Measurements from ENCODE around the gene RBM18.

Gene RBM18

GRCh38 chr9:122264360-122265148 is at the start of gene RBM18, which contains the start of gene MRRF:
TSS of gene RBM18 (minus strand) at chr9:122264840. CDS start at chr9:122261492, 3,348 bp downstream.
TSS of gene MRRF (plus strand) at chr9:122264882. CDS start at chr9:122270892, 6,010 bp downstream.
- DNase-seq (ENCODE audit: low read depth) = peak; percentile 89

- no peak for DNase-seq (ENCODE audit: low read depth)
Observed at GRCh38 chr9:122314165-122314564, 49.5 kb upstream of the RBM18 start.

GRCh38 chr9:122309861-122310260 is 45.2 kb upstream of the RBM18 start:
- DNase-seq (ENCODE audit: low read depth) = no peak

GRCh38 chr9:122307925-122308324 is 43.3 kb upstream of the RBM18 start:
- DNase-seq (ENCODE audit: low read depth) = no peak

GRCh38 chr9:122307061-122307460 is 42.4 kb upstream of the RBM18 start:
- DNase-seq (ENCODE audit: low read depth) = no peak

- DNase-seq (ENCODE audit: low read depth) = no peak
Observed at GRCh38 chr9:122302237-122303093, 37.8 kb upstream of the RBM18 start.

GRCh38 chr9:122297512-122297911 is 32.9 kb upstream of the RBM18 start:
- DNase-seq (ENCODE audit: low read depth) = no peak

GRCh38 chr9:122294531-122294930 is 29.9 kb upstream of the RBM18 start:
- no peak for DNase-seq (ENCODE audit: low read depth)

GRCh38 chr9:122291458-122291857 is 26.8 kb upstream of the RBM18 start:
- DNase-seq (ENCODE audit: low read depth) = no peak

GRCh38 chr9:122287214-122287720 is 22.6 kb upstream of the RBM18 start:
- no peak for DNase-seq (ENCODE audit: low read depth)

GRCh38 chr9:122286764-122287163 is 22.1 kb upstream of the RBM18 start:
- DNase-seq (ENCODE audit: low read depth) = no peak

- DNase-seq (ENCODE audit: low read depth) = no peak
Observed at GRCh38 chr9:122281368-122281767, 16.7 kb upstream of the RBM18 start.

GRCh38 chr9:122277285-122277897 is 12.8 kb upstream of the RBM18 start:
- DNase-seq (ENCODE audit: low read depth) = no peak

- no peak for DNase-seq (ENCODE audit: low read depth)
Observed at GRCh38 chr9:122276096-122276495, 11.5 kb upstream of the RBM18 start.

- no peak for DNase-seq (ENCODE audit: low read depth)
Observed at GRCh38 chr9:122274055-122274454, 9.4 kb upstream of the RBM18 start.

- DNase-seq (ENCODE audit: low read depth) = no peak
Observed at GRCh38 chr9:122268041-122268814, 3.6 kb upstream of the RBM18 start.

- DNase-seq (ENCODE audit: low read depth) = peak; percentile 5
Observed at GRCh38 chr9:122265149-122265915, 692 bp upstream of the RBM18 start.

GRCh38 chr9:122263699-122264349 is 816 bp downstream of the RBM18 start:
- no peak for DNase-seq (ENCODE audit: low read depth)

GRCh38 chr9:122262073-122262472 is 2.6 kb downstream of the RBM18 start:
- no peak for DNase-seq (ENCODE audit: low read depth)

GRCh38 chr9:122261469-122261881 is 3.2 kb downstream of the RBM18 start:
- no peak for DNase-seq (ENCODE audit: low read depth)

All from activated T-cell treated with anti-CD3 and anti-CD28 coated beads for 48 hours (primary cell).